IPS-20b (cell line): Measurements from ENCODE around the gene NTS.
A peak's percentile ranks its signal among the peaks of the same experiment; 100 is the strongest.

Source experiments
- H3K27ac ChIP-seq: one replicate; pipeline ENCODE4 v1.5.1; 2013; ENCODE audit warnings: low read length
- H3K27me3 ChIP-seq: 2 replicates; pipeline ENCODE4 v1.6.1; 2013; ENCODE audit warnings: mild to moderate bottlenecking, low read length, inconsistent platforms; ENCODE audit not compliant: insufficient read depth
- H3K36me3 ChIP-seq: 2 replicates; pipeline ENCODE4 v1.6.1; 2013; ENCODE audit warnings: low read depth, mild to moderate bottlenecking, inconsistent platforms, low read length, moderate library complexity; ENCODE audit not compliant: insufficient read depth
- H3K4me1 ChIP-seq: 2 replicates; pipeline ENCODE4 v1.6.1; 2013; ENCODE audit warnings: mild to moderate bottlenecking, control low read depth, inconsistent platforms, low read length, moderate library complexity; ENCODE audit not compliant: insufficient read depth
- H3K4me3 ChIP-seq: 2 replicates; pipeline ENCODE4 v1.5.1; 2013; ENCODE audit warnings: mild to moderate bottlenecking, low read length, inconsistent platforms
- H3K9ac ChIP-seq: 2 replicates; pipeline ENCODE4 v1.6.1; 2013; ENCODE audit warnings: low read depth, mild to moderate bottlenecking, inconsistent platforms, low read length, moderate library complexity
- H3K9me3 ChIP-seq: 2 replicates; pipeline ENCODE4 v1.6.1; 2013; ENCODE audit warnings: mild to moderate bottlenecking, low read depth, low read length, inconsistent platforms; ENCODE audit not compliant: insufficient read depth

The NTS gene

GRCh38 chr12:85874031-85874461, at the start of gene NTS:
Gene NTS (plus strand): TSS chr12:85874295. CDS start chr12:85874404, 109 bp downstream.
- no peaks in the 10 kb centered on the region for H3K9me3 ChIP-seq
- H3K36me3 ChIP-seq, result no peaks in the 10 kb centered on the region
- peaks cover 14% of the 10 kb centered on the region for H3K4me1 ChIP-seq
- peak within 1 kb of the TSS; percentile 38; the same call in 1 of the 2 replicates for H3K9ac ChIP-seq
- no peak within 1 kb of the TSS for H3K27ac ChIP-seq
- no peaks in the 10 kb centered on the region for H3K27me3 ChIP-seq
- peak within 1 kb of the TSS; percentile 64 for H3K4me3 ChIP-seq

DNA sequence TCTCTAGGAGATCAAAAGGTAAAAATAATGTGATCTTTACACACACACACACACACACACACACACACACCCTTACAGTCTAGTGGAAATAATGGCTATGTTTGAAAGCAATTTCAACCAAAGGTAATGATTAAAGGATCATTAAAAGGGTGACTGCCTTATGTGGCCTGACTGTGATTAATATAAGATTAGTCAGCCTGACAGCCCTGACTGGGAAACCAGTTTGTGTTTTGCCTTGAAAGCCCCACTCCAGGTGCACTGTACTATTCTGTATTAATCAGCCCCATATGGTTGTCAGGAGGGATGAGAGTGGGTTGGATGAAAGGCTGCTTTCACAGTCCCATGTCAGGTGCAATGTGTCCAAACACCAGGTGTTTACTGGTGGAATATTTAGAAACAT, 48.3 kb upstream of the NTS start:
- Histone ChIP-seq H3K9ac (no peak overlapping the region), H3K36me3 (no peaks in the 10 kb centered on the region), H3K9me3 (no peaks in the 10 kb centered on the region), H3K27me3 (no peaks in the 10 kb centered on the region), H3K27ac (no peak overlapping the region), H3K4me3 (no peak overlapping the region), H3K4me1 (peaks cover 8% of the 10 kb centered on the region; the same call in 1 of the 2 replicates)

DNA sequence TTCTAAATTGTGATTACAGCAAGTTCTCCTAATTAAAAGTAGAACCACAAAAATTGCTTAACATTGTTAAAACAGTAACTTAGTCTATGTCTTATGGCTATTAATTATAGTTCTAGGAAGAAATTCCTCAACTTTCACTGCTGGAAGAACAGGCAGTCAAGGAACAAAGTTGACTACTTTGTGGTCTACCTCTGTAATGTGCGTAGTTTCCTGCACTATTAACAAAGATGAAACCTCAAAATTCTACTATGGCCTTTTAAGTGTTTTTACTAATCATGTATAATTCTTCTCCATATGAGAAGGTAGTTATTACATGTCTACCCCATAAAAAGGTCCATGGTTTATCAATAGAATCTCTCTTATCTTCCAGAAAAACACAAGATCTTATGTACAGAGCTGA, 45.5 kb upstream of the NTS start:
- Histone ChIP-seq H3K27ac (no peak overlapping the region), H3K36me3 (no peaks in the 10 kb centered on the region), H3K4me3 (no peak overlapping the region), H3K4me1 (no peaks in the 10 kb centered on the region), H3K9ac (no peak overlapping the region), H3K9me3 (no peaks in the 10 kb centered on the region), H3K27me3 (no peaks in the 10 kb centered on the region)

DNA sequence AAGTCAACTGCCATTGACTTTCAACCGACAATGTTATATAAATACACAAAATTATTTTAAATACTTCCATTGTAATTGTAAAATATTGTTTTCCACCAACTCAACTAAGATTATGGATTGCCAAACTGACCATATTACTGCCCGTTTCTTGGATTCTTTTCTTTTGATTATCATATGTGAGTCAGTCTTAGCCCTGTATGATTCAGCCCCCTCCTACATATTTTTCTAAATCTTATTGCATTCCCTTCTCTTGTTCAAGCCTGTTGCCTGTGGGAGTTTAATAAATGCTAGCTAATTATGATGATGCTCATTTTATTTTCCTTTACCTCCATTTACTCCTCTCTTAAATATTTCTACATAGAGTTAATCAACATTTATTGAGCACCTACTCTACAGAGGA, 44.7 kb upstream of the NTS start:
- no peaks in the 10 kb centered on the region; the same call in 1 of the 2 replicates for H3K4me1 ChIP-seq
- H3K9ac ChIP-seq, result no peak overlapping the region
- H3K27ac ChIP-seq, result no peak overlapping the region
- H3K36me3 ChIP-seq, result no peaks in the 10 kb centered on the region
- H3K4me3 ChIP-seq, result no peak overlapping the region
- no peaks in the 10 kb centered on the region for H3K27me3 ChIP-seq
- H3K9me3 ChIP-seq, result no peaks in the 10 kb centered on the region

DNA sequence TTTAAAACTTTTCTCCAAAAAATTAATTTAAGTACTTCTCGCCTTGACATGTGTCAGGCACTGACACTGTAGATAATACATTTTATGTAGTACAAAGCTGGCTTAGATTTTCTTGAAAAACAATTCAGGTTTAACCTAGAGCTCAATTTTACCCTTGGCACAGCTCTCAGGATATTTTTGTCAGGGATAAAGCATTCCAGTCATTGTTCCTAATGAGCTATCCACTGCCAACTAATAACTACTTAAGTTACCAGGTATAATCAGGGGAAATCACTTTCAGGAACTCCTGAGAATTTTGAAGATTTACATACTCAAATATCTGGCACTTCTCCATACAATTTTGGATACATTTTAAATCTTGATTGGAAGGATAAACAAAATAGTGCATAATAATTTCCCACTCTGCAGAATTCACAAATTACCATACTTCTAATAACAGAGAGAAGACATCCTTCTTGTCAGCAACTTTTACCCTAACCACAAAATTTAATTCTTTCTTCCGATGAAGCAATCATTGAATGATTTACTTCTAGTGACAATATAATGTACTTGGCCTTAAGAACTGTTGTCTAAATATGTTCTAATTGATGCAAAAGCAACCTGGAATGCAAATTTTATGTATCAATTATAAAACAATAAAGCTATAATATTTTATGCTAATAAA, 42.6 kb upstream of the NTS start:
- H3K36me3 ChIP-seq, result no peaks in the 10 kb centered on the region
- H3K27me3 ChIP-seq, result no peaks in the 10 kb centered on the region
- no peak overlapping the region for H3K9ac ChIP-seq
- no peaks in the 10 kb centered on the region for H3K9me3 ChIP-seq
- no peak overlapping the region for H3K27ac ChIP-seq
- H3K4me1 ChIP-seq, result peaks cover 10% of the 10 kb centered on the region; the same call in 1 of the 2 replicates
- H3K4me3 ChIP-seq, result no peak overlapping the region

DNA sequence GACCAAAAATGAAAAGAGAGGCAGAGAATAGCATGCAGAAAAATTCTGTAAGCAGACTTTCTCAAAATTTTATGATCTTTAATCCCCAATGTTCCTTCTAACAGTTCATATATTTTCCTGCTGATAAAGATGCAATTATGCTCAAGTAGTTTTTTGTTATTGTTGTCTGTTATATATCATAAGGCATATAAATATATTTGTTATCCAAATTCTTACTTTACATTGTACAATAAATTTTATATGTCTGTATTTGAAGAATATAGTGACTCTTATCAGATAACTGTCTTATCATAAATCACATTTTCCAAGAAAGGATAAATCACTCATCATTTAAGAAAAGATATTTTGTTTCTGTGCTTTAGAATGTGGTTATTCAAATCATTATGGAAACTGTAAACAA, 40.5 kb upstream of the NTS start:
- Histone ChIP-seq H3K9me3 (no peaks in the 10 kb centered on the region), H3K27me3 (no peaks in the 10 kb centered on the region), H3K9ac (no peak overlapping the region), H3K4me3 (no peak overlapping the region), H3K27ac (no peak overlapping the region), H3K36me3 (no peaks in the 10 kb centered on the region), H3K4me1 (peaks cover 15% of the 10 kb centered on the region; the same call in 1 of the 2 replicates)

DNA sequence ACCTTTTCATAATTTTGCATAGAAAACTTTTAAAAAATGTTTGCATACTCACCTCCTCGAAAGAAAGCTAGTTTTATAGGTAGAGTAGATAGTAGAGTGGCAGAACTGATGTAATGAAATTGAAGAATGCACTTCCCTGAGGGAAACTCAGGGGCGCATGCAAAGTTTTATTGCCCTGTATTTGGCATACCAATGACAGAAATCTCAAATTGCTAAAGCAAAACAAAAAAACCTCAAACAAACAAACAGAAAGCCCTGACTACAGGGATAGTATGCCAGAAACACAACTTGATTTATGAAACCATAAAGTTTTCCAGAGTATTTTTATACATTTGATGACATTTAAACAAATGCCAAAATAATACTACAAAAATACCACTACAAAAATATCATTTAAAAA, 39.7 kb upstream of the NTS start:
- H3K9ac ChIP-seq, result no peak overlapping the region
- H3K27ac ChIP-seq, result no peak overlapping the region
- H3K9me3 ChIP-seq, result no peaks in the 10 kb centered on the region
- peaks cover 15% of the 10 kb centered on the region; the same call in 1 of the 2 replicates for H3K4me1 ChIP-seq
- H3K36me3 ChIP-seq, result no peaks in the 10 kb centered on the region
- H3K27me3 ChIP-seq, result no peaks in the 10 kb centered on the region
- H3K4me3 ChIP-seq, result no peak overlapping the region

DNA sequence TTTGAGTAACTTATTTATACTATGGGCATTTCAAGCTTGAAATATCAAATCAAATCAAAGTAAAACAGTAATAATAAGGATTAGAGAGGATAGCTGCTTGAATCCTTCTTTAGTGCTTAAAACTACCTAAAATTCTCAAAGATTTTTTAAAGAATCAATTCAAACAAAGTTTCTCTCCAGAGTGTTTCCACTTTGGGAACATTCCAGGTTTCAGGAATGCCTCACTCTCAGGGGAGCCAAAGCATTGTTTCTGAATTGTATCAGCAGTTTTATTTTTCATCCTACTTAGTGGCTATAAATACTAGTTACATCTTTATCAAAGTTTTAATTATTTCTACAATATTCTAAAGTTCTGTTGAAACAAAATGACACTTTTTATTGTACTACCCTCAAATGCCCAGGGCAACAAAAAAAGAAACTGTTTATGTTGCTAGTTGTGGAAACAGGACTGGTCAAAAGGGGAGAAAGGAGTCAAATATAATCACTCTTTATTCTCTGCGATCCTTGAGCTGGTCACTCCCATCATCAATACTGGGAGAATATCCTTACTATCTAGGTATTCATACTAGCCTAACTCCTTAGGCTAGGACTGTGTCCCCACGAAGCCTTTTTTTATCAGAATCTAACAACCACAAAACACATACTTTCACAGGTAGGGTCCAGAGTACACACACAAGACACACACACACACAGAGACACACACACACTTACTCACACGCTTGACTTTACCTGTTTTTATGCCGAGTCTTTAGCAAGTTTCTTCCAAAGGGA, 38.5 kb upstream of the NTS start:
- Histone ChIP-seq H3K4me3 (0 out of 2 replicates have a peak overlapping the region, but pooled peaks have one; percentile 5), H3K27me3 (no peaks in the 10 kb centered on the region), H3K9ac (0 out of 2 replicates have a peak overlapping the region, but pooled peaks have one; percentile 30), H3K27ac (no peak overlapping the region), H3K4me1 (peaks cover 15% of the 10 kb centered on the region; the same call in 1 of the 2 replicates), H3K9me3 (no peaks in the 10 kb centered on the region), H3K36me3 (no peaks in the 10 kb centered on the region)

DNA sequence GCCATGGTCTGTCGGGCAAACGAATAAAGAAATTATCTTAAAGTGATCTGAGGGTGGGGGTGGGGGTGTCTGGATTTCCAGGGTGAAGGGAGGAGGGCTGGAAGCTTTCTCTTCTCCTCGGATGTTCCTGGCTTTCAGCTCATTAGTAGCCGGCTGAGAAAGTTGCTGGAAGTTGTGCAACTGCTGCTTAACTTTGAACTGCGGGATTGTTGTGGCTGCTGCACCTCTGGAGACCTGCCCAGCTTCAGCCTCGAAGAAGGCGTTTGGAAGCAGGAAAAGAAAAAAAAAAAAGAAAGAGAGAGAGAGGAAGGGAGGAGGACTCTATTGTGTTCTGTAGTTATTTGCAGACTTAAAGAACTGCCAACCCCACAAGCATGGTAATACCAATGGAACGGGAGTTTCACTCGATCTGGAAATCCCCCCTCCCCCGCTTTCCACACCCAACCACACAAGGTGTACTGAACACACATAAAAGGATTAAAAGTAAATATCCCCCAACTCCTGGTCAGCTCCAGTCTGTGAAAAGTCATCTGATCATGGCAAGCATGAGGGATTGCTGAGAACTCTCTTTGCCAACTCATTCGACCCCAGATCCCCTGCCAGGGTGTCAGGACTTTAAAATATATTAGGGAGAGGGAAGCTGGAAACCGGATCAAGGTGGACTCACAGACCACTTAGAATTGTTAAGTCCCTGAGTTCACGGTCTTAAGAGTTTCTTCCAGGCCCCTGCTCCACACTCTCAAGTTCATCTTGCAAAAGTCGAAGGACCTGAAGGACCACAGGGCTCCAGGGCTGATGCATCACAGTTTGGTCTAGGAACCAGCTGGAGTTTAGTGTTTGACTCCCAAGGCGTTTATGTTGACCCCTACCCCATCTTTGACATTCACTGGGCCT, 37.7 kb upstream of the NTS start, which contains the start of gene RASSF9:
TSS of gene RASSF9 (minus strand) at position 213 of the 894 bp plus-strand sequence. CDS start at position 5, 208 bp downstream.
- H3K27ac ChIP-seq, result no peak within 1 kb of the TSS
- H3K9ac ChIP-seq, result 0 out of 2 replicates have a peak within 1 kb of the TSS, but pooled peaks have one; percentile 30
- peak within 1 kb of the TSS; percentile 5; the same call in 1 of the 2 replicates for H3K4me3 ChIP-seq

DNA sequence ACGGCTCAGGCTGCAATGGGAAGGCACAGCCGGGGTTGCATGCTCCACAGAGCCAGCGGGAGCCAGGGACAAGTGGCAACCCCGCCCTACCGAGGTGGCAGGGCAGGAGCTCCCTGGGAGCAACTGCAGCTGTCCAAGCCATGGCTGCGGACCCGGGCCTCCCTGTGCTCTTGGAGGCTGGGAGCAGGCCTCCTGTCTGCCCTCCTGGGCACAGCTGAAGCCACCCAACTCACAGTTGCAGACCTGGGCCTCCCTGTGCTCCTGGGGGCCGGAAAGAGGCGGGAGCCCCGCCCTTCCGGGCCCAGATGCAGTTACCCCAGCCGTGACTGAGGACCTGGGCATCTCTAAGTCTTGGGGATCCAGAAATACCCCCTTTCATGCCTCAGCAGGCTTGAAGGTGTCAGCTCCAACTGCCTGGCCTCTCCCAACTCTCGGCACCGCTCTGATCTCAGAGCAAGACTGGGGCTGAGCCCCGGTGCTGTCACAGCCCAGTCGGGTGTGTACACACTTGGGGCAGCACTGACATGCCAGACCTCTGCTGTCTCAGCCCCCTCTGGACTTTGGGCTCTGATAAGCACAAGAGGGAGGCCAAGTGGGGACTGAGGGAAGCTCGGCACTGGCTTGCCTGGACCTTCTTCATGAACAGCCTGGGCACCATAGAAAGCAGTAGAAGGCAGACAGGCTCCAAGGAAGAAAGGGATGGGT, 30.3 kb upstream of the NTS start:
- Histone ChIP-seq H3K4me3 (no peak overlapping the region), H3K9me3 (no peaks in the 10 kb centered on the region), H3K27me3 (no peaks in the 10 kb centered on the region), H3K27ac (no peak overlapping the region), H3K4me1 (peaks cover 15% of the 10 kb centered on the region), H3K36me3 (no peaks in the 10 kb centered on the region), H3K9ac (no peak overlapping the region)

More for the DNA sequence above, 37.7 kb upstream of the NTS start, which contains the start of gene RASSF9:
- H3K36me3 ChIP-seq, result no peaks in the 10 kb centered on the region
- H3K9me3 ChIP-seq, result no peaks in the 10 kb centered on the region
- H3K27me3 ChIP-seq, result no peaks in the 10 kb centered on the region
- H3K4me1 ChIP-seq, result peaks cover 15% of the 10 kb centered on the region; the same call in 1 of the 2 replicates
